ENCODE measurements around the gene S100PBP.

The S100PBP gene

GRCh38 chr1:32782086-32782485 lies 35.4 kb upstream of the S100PBP start:
- TF ChIP-seq POLR2AphosphoS5 (IDR thresholded peaks at IDR 0.05; ENCODE audit: low read depth, low read length): no peak
- no peak for TF ChIP-seq TAF1 (IDR thresholded peaks at IDR 0.05; ENCODE audit: borderline replicate concordance, insufficient read depth, low read length)
- TF ChIP-seq FOXP2 (optimal IDR thresholded peaks at IDR 0.05; ENCODE audit: borderline replicate concordance, extremely low read depth, extremely low read length, insufficient read depth): no peak
- no peak for TF ChIP-seq SIN3A (IDR thresholded peaks at IDR 0.05; ENCODE audit: borderline replicate concordance, insufficient read depth, low read length)
- TF ChIP-seq REST (IDR thresholded peaks at IDR 0.05; ENCODE audit: insufficient read depth in 1 of 2, low read depth in 2 of 2, low read length in 2 of 2): no peak

GRCh38 chr1:32783851-32784250 lies 33.6 kb upstream of the S100PBP start:
- TF ChIP-seq FOXP2 (optimal IDR thresholded peaks at IDR 0.05; ENCODE audit: borderline replicate concordance, extremely low read depth, extremely low read length, insufficient read depth) (no peak), SIN3A (IDR thresholded peaks at IDR 0.05; ENCODE audit: borderline replicate concordance, insufficient read depth, low read length) (no peak), TAF1 (IDR thresholded peaks at IDR 0.05; ENCODE audit: borderline replicate concordance, insufficient read depth, low read length) (no peak), POLR2AphosphoS5 (IDR thresholded peaks at IDR 0.05; ENCODE audit: low read depth, low read length) (no peak), REST (IDR thresholded peaks at IDR 0.05; ENCODE audit: insufficient read depth in 1 of 2, low read depth in 2 of 2, low read length in 2 of 2) (no peak)

- TF ChIP-seq TAF1 (IDR thresholded peaks at IDR 0.05; ENCODE audit: borderline replicate concordance, insufficient read depth, low read length) (no peak), SIN3A (IDR thresholded peaks at IDR 0.05; ENCODE audit: borderline replicate concordance, insufficient read depth, low read length) (no peak), FOXP2 (optimal IDR thresholded peaks at IDR 0.05; ENCODE audit: borderline replicate concordance, extremely low read depth, extremely low read length, insufficient read depth) (no peak), POLR2AphosphoS5 (IDR thresholded peaks at IDR 0.05; ENCODE audit: low read depth, low read length) (no peak), REST (IDR thresholded peaks at IDR 0.05; ENCODE audit: insufficient read depth in 1 of 2, low read depth in 2 of 2, low read length in 2 of 2) (no peak)
Measured at GRCh38 chr1:32784817-32785216, 32.6 kb upstream of the S100PBP start.

- TF ChIP-seq SIN3A (IDR thresholded peaks at IDR 0.05; ENCODE audit: borderline replicate concordance, insufficient read depth, low read length) (no peak), POLR2AphosphoS5 (IDR thresholded peaks at IDR 0.05; ENCODE audit: low read depth, low read length) (no peak), FOXP2 (optimal IDR thresholded peaks at IDR 0.05; ENCODE audit: borderline replicate concordance, extremely low read depth, extremely low read length, insufficient read depth) (no peak), TAF1 (IDR thresholded peaks at IDR 0.05; ENCODE audit: borderline replicate concordance, insufficient read depth, low read length) (no peak), REST (IDR thresholded peaks at IDR 0.05; ENCODE audit: insufficient read depth in 1 of 2, low read depth in 2 of 2, low read length in 2 of 2) (no peak)
Measured at GRCh38 chr1:32786856-32787255, 30.6 kb upstream of the S100PBP start.

- no peak for TF ChIP-seq TAF1 (IDR thresholded peaks at IDR 0.05; ENCODE audit: borderline replicate concordance, insufficient read depth, low read length)
- no peak for TF ChIP-seq SIN3A (IDR thresholded peaks at IDR 0.05; ENCODE audit: borderline replicate concordance, insufficient read depth, low read length)
- TF ChIP-seq FOXP2 (optimal IDR thresholded peaks at IDR 0.05; ENCODE audit: borderline replicate concordance, extremely low read depth, extremely low read length, insufficient read depth): no peak
- no peak for TF ChIP-seq REST (IDR thresholded peaks at IDR 0.05; ENCODE audit: insufficient read depth in 1 of 2, low read depth in 2 of 2, low read length in 2 of 2)
- no peak for TF ChIP-seq POLR2AphosphoS5 (IDR thresholded peaks at IDR 0.05; ENCODE audit: low read depth, low read length)
Measured at GRCh38 chr1:32791881-32792280, 25.6 kb upstream of the S100PBP start.
